Hepatocyte (in vitro differentiated cells): ENCODE data around the gene ELMOD3. TPM values are rescaled to one million over a fixed set of nuclear protein-coding genes. Genes with fewer than 3 reads are reported as not detected.

Source experiments
- DNase-seq: peaks from one replicate; pipeline ENCODE4 v3.0.0-alpha.2; 2016; ENCODE audit warnings: low spot score
- H2AFZ ChIP-seq: fragments of 200-600 bp; sonication (generic); 2 replicates; pipeline ENCODE4 v1.6.0; 2016; ENCODE audit warnings: antibody characterized with exemption, mild to moderate bottlenecking
- H3K27ac ChIP-seq: fragments of 200-600 bp; sonication (generic); 2 replicates; pipeline ENCODE4 v1.5.1; 2016; ENCODE audit warnings: mild to moderate bottlenecking
- H3K27me3 ChIP-seq: fragments of 200-600 bp; sonication (generic); 2 replicates; pipeline ENCODE4 v1.6.1; 2016
- H3K36me3 ChIP-seq: fragments of 200-600 bp; sonication (generic); replicated peaks from 2 replicates; pipeline ENCODE4 v1.5.1; 2016; ENCODE audit warnings: low read depth; ENCODE audit not compliant: insufficient read depth
- H3K4me1 ChIP-seq: fragments of 200-600 bp; sonication (generic); 2 replicates; pipeline ENCODE4 v1.5.1; 2016; ENCODE audit warnings: mild to moderate bottlenecking, moderate library complexity; ENCODE audit not compliant: insufficient read depth
- H3K4me2 ChIP-seq: fragments of 200-600 bp; sonication (generic); 2 replicates; pipeline ENCODE4 v1.6.0; 2016
- H3K4me3 ChIP-seq: fragments of 200-600 bp; sonication (generic); 2 replicates; pipeline ENCODE4 v1.5.1; 2016; ENCODE audit warnings: mild to moderate bottlenecking
- H3K79me2 ChIP-seq: fragments of 200-600 bp; sonication (generic); 2 replicates; pipeline ENCODE4 v1.6.0; 2017; ENCODE audit warnings: mild to moderate bottlenecking
- H3K9me2 ChIP-seq: fragments of 200-600 bp; sonication (generic); replicated peaks from 2 replicates; pipeline ENCODE4 v1.6.0; 2017; ENCODE audit warnings: mild to moderate bottlenecking; ENCODE audit not compliant: insufficient read depth
- H3K9me3 ChIP-seq: fragments of 200-600 bp; sonication (generic); 2 replicates; pipeline ENCODE4 v1.5.1; 2016; ENCODE audit warnings: low read depth, mild to moderate bottlenecking
- H4K20me1 ChIP-seq: fragments of 200-600 bp; sonication (generic); 2 replicates; pipeline ENCODE4 v1.6.0; 2016; ENCODE audit warnings: mild to moderate bottlenecking; ENCODE audit not compliant: insufficient read depth, poor library complexity, severe bottlenecking
- EZH2 ChIP-seq: fragments of 200-600 bp; sonication (generic); IDR thresholded peaks from 2 replicates; pipeline ENCODE4 v1.6.1; 2016; ENCODE audit warnings: antibody characterized with exemption, mild to moderate bottlenecking, borderline replicate concordance
- EZH2phosphoT487 ChIP-seq: fragments of 200-600 bp; sonication (generic); IDR thresholded peaks from one replicate; pipeline ENCODE4 v1.6.1; 2018; ENCODE audit warnings: antibody characterized with exemption, mild to moderate bottlenecking, low read depth, moderate library complexity; ENCODE audit not compliant: unreplicated experiment, severe bottlenecking
- WGBS: methylation state at CpG from one replicate; pipeline ENCODE4 v1.1.6; 2016; ENCODE audit warnings: low lambda C conversion rate; ENCODE audit errors: missing lambda C conversion rate; 5-methylcytosine and 5-hydroxymethylcytosine counted together
- polyA plus RNA-seq: library from polyadenylated mRNA; unstranded; fragments of >200 nt; fragmentation: Nextera tagmentation; extraction: Ambion mirVana; gene quantifications from 2 replicates; pipeline ENCODE4 v1.2.1, GENCODE V29; 2016
- total RNA-seq: library from RNA; depleted of rRNA; stranded (reverse); fragments of >200 nt; gene quantifications from 2 replicates; pipeline ENCODE4 v1.2.3, GENCODE V29; 2014
- TF ChIP-seq, protein P1 (sequence below): fragments of 200-600 bp; sonication (generic); IDR thresholded peaks from 2 replicates; pipeline ENCODE4 v1.5.1; 2016; ENCODE audit warnings: antibody characterized with exemption, mild to moderate bottlenecking; ENCODE audit not compliant: poor library complexity

Gene ELMOD3
- total and polyA plus RNA-seq, 2 experiments from 2014 or later = 18.1 to 25.1 TPM

DNA sequence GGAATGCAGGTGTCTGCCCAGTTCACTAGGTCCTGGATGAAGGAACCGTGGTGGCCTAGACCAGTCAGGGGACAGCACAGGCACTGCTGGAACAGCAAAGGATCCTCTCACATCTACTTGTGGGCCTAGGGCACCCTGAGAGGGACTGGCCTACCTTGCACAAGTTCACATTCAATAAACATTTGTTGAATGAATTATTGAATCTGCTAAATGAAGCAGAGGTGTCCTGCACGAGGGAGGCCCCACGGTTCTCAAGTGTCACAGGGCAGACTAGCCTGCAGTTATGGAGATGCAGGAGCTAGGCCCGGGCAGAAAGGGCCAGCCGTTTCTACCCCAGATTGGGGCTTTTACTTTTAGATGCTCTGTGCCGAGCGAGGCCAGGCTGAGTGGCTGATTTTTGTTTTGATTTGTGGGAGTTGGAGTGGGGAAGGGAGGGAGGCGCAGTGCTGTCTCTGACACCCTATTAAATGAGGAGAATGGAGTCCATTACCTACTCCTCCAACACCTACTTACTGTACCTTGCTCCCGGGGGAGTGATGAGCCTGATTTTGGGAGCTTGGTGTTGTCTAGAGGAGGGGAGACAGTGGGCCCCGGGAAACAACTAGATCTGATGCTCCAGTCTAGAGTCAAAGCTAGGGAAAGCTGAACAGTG, 82.4 kb downstream of the ELMOD3 start:
- no peaks in the 10 kb centered on the region for H3K9me2 ChIP-seq
- peak overlapping the region; percentile 89 for H3K4me2 ChIP-seq
- H3K27me3 ChIP-seq = no peaks in the 10 kb centered on the region
- H3K79me2 ChIP-seq = no peaks in the 10 kb centered on the region
- H3K36me3 ChIP-seq = no peaks in the 10 kb centered on the region
- 55% methylated on average over 10 of the region's 10 CpGs for WGBS
- H3K4me3 ChIP-seq = no peak overlapping the region
- H3K9me3 ChIP-seq = no peaks in the 10 kb centered on the region
- H2AFZ ChIP-seq = peak overlapping the region; percentile 76
- H3K27ac ChIP-seq = peak overlapping the region; percentile 99
- H3K4me1 ChIP-seq = peaks cover 36% of the 10 kb centered on the region
- TF ChIP-seq EZH2phosphoT487 = no peak
- TF ChIP-seq, protein P1, sequence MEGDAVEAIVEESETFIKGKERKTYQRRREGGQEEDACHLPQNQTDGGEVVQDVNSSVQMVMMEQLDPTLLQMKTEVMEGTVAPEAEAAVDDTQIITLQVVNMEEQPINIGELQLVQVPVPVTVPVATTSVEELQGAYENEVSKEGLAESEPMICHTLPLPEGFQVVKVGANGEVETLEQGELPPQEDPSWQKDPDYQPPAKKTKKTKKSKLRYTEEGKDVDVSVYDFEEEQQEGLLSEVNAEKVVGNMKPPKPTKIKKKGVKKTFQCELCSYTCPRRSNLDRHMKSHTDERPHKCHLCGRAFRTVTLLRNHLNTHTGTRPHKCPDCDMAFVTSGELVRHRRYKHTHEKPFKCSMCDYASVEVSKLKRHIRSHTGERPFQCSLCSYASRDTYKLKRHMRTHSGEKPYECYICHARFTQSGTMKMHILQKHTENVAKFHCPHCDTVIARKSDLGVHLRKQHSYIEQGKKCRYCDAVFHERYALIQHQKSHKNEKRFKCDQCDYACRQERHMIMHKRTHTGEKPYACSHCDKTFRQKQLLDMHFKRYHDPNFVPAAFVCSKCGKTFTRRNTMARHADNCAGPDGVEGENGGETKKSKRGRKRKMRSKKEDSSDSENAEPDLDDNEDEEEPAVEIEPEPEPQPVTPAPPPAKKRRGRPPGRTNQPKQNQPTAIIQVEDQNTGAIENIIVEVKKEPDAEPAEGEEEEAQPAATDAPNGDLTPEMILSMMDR = no peak
- no peak for TF ChIP-seq EZH2
- no peaks in the 10 kb centered on the region for H4K20me1 ChIP-seq
- no peak for DNase-seq

DNA sequence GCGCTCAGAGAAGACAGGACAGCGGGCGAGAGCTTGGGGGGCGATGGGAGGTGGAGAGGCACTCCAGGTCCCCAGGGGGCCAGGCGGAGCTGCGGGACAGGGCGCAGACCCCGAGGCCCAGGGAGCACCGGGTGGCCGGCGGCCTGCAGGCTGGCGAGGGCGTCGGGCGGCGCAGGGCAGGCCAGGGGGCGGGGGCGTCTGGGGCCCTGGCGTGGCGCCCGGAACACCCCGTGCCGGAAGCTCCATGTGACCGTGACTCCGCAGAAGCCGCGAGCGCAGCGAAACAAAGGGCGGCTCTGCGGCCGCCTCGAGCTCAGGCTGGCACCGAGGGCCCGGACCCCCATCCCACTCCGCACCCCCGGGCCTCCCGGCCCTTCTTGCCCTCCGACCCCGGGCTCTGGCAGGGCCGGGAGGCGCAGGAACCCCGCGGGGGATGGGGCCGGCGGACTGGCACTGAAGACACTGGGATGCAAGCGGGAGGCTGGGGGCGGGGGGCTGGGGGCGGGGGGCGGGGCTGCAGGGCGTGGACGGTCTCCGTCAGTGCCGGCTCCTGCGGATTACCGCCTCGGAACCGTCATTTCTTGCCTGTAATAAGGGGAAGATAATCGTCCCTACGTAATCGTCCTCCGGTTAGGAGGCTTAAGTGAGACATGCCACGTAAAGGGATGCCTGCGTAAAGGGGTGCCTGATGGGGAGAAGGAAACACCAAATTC, 83.1 kb downstream of the ELMOD3 start:
- H2AFZ ChIP-seq = peak overlapping the region; percentile 76
- H3K4me1 ChIP-seq = peaks cover 36% of the 10 kb centered on the region

DNA sequence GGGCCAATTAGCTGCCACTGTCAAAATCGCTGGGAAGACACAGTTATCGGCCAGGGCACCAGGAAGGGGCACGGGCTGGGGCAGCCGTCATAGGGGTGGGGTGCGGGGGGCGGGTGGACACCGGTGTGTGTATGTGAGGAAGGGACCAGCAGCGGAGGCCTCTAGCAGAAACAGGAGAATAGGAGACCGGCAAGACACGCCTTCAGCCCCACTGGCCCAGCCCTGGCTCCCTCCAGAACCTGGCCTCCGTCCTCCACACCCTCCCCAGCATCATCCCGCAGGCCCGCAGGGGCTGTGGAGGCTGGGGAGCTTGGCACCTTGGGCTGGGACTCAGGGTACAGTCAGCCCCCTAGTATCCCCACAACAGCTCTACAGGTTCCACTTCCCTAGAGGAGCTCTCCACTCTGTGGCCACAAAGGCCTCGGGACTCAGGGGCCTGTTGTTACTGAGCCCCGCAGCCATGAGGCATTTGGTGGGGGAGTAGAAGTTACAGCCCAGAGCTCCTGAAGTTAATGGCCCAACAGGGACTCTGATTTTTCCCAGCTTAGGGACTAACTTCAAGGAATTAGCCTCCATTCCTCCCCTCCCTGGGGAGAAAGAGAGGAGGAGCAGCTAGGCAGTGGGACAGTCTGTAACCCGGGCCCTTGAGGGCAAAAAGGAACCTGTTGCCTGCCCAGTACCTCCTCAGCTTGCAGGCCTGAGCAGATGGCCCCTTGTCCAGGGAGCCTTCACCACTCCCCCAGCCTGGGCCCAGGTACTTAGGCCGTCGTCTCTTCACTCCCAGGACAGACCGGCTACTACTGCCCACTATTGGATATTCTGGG, 83.8 kb downstream of the ELMOD3 start:
- Histone ChIP-seq H4K20me1 (no peaks in the 10 kb centered on the region), H3K36me3 (no peaks in the 10 kb centered on the region), H3K27ac (peak overlapping the region; percentile 99), H3K4me3 (peak overlapping the region; percentile 3), H2AFZ (no peak overlapping the region), H3K4me2 (peak overlapping the region; percentile 89), H3K79me2 (no peaks in the 10 kb centered on the region), H3K9me2 (no peaks in the 10 kb centered on the region), H3K4me1 (peaks cover 29% of the 10 kb centered on the region), H3K9me3 (no peaks in the 10 kb centered on the region), H3K27me3 (no peaks in the 10 kb centered on the region)
- no peak for DNase-seq
- no peak for TF ChIP-seq EZH2
- TF ChIP-seq, protein P1 = no peak
- TF ChIP-seq EZH2phosphoT487 = no peak
- 60% methylated on average over 17 of the region's 19 CpGs for WGBS

More for the DNA sequence above, 83.1 kb downstream of the ELMOD3 start:
- peak; percentile 93 for DNase-seq
- peak overlapping the region; percentile 3 for H3K4me3 ChIP-seq
- no peaks in the 10 kb centered on the region for H3K79me2 ChIP-seq
- H3K27ac ChIP-seq = peak overlapping the region; percentile 99
- H3K9me3 ChIP-seq = no peaks in the 10 kb centered on the region
- no peaks in the 10 kb centered on the region for H3K9me2 ChIP-seq
- H3K27me3 ChIP-seq = no peaks in the 10 kb centered on the region
- WGBS = 10% methylated on average over 37 of the region's 64 CpGs
- no peaks in the 10 kb centered on the region for H4K20me1 ChIP-seq
- H3K36me3 ChIP-seq = no peaks in the 10 kb centered on the region
- TF ChIP-seq, protein P1 = no peak
- TF ChIP-seq EZH2 (no peak), EZH2phosphoT487 (no peak)
- H3K4me2 ChIP-seq = peak overlapping the region; percentile 89
